ENCODE data around the gene TRMT10B. TPM values are rescaled to one million over a fixed set of nuclear protein-coding genes. Genes with fewer than 3 reads are reported as not detected.
A peak's percentile ranks its signal among the peaks of the same experiment; 100 is the strongest.

Gene TRMT10B
- total RNA-seq, 1 donor from 2014 or later, result 4.2 TPM

DNA sequence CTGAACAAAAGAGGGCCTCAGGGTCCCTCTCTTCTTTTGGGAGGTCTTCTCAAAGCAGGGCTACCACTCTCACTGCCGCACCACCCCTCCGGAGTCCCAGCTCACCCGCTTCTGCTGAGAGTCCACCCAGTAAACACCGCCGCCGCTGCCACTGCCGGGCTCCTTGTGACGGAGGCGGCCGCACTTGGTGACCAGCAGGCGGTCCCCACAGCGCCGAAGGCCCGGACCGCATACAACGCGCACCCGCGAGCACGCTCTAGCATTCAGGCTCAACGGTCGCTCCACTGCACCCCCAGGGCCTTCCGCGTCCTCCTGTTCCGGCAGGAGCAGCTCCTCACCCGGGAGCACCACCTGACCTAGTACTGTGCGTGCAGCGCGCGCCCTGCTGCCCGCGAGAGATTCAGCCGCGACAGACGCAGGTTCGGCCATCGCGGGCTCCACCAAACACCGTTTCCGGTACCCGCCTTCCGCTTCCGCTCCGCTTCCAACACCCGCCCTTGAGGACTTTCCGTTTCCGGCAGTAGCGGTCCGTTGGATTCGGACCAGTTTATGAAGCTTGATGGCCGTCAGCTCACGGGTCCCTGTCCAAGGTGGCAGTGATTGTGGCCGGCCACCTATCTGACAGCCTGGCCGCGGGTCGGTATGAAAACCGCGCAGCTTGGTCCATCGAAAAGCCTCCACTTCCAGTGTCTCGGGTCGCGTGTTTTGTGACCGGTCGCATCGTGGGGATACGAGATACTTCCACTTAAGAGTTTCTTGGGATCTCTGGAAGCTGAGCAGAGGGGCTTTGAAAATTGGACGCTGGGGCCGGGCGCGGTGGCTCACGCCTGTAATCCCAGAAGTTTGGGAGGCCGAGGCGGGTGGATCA is 31.2 kb downstream of the TRMT10B start, which contains the start of gene EXOSC3:
Gene EXOSC3 (minus strand): TSS at position 449 of the 868 bp plus-strand sequence. CDS start 20 bp downstream, at position 429.
- peak within 1 kb of the TSS; percentile 98 for H3K4me3 Mint-ChIP-seq (ENCODE audit: unreplicated experiment)
- H3K4me2 ChIP-seq (ENCODE audit: low read length), result peak within 1 kb of the TSS; percentile 92
- no peaks in the 10 kb centered on the region for H3K9me3 Mint-ChIP-seq (ENCODE audit: unreplicated experiment)
- H3K27ac ChIP-seq (ENCODE audit: low read depth, low read length), result peak within 1 kb of the TSS; percentile 75
- no peaks in the 10 kb centered on the region for H3K27me3 ChIP-seq (ENCODE audit: insufficient read depth, low read length)
- FAIRE-seq (peak; percentile 13), DNase-seq (ENCODE audit: low read depth) (peak; percentile 84)
- TF ChIP-seq, protein P1, sequence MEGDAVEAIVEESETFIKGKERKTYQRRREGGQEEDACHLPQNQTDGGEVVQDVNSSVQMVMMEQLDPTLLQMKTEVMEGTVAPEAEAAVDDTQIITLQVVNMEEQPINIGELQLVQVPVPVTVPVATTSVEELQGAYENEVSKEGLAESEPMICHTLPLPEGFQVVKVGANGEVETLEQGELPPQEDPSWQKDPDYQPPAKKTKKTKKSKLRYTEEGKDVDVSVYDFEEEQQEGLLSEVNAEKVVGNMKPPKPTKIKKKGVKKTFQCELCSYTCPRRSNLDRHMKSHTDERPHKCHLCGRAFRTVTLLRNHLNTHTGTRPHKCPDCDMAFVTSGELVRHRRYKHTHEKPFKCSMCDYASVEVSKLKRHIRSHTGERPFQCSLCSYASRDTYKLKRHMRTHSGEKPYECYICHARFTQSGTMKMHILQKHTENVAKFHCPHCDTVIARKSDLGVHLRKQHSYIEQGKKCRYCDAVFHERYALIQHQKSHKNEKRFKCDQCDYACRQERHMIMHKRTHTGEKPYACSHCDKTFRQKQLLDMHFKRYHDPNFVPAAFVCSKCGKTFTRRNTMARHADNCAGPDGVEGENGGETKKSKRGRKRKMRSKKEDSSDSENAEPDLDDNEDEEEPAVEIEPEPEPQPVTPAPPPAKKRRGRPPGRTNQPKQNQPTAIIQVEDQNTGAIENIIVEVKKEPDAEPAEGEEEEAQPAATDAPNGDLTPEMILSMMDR (IDR thresholded peaks at IDR 0.05; ENCODE audit: insufficient read depth, low read depth, low read length), result no peak
- no peak for TF ChIP-seq EZH2 (IDR thresholded peaks at IDR 0.05; ENCODE audit: insufficient read depth, low read length)
- H3K4me1 ChIP-seq (ENCODE audit: insufficient read depth, low read length), result peaks cover 7% of the 10 kb centered on the region
- H3K36me3 ChIP-seq (ENCODE audit: insufficient read depth, low read length), result peaks cover 30% of the 10 kb centered on the region
- H3K27ac Mint-ChIP-seq (ENCODE audit: unreplicated experiment), result peak within 1 kb of the TSS; percentile 91
- peaks cover 40% of the 10 kb centered on the region for H3K79me2 ChIP-seq (ENCODE audit: insufficient read depth, low read length)
- peak within 1 kb of the TSS; percentile 99 for H2AFZ ChIP-seq (ENCODE audit: low read depth, low read length)
- peak within 1 kb of the TSS; percentile 89 for H3K9ac ChIP-seq (ENCODE audit: low read length)
- no peaks in the 10 kb centered on the region for H3K9me3 ChIP-seq (ENCODE audit: insufficient read depth, low read depth, low read length)
- peaks cover 1% of the 10 kb centered on the region for H3K27me3 Mint-ChIP-seq (ENCODE audit: low read depth, unreplicated experiment)
- H3K4me1 Mint-ChIP-seq (ENCODE audit: low read depth, unreplicated experiment), result peaks cover 10% of the 10 kb centered on the region
- H3K36me3 Mint-ChIP-seq (ENCODE audit: low read depth, unreplicated experiment), result peaks cover 7% of the 10 kb centered on the region
- H3K4me3 ChIP-seq (ENCODE audit: insufficient read depth, low read depth, low read length), result peak within 1 kb of the TSS; percentile 96
- peaks cover 34% of the 10 kb centered on the region for H4K20me1 ChIP-seq (ENCODE audit: insufficient read depth, low read length)

DNA sequence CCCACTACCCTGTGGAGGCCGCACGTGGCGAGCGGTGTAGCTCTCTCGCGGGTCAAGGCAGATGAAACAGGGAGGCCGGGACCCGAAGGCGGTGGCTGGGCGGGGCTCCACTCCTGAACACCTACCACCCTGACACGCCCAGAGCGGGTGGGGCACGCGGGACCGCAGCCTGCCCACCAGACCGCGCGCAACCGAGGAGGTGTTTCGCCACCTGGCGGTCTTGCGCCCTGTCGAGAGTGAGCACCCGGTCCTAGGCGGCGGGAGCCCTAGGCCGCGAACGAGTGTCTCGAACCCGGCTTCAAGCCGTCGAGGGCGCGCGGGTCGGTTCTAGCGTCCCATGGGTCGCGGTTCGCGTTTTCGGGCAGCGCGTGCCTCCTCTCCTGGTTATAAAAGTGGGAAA is 33.5 kb downstream of the TRMT10B start:
- Histone ChIP-seq H3K4me1 (ENCODE audit: insufficient read depth, low read length) (peaks cover 7% of the 10 kb centered on the region), H3K9ac (ENCODE audit: low read length) (no peak overlapping the region), H3K36me3 (ENCODE audit: insufficient read depth, low read length) (peaks cover 10% of the 10 kb centered on the region), H3K4me3 (ENCODE audit: insufficient read depth, low read depth, low read length) (no peak overlapping the region), H4K20me1 (ENCODE audit: insufficient read depth, low read length) (peaks cover 20% of the 10 kb centered on the region), H3K4me2 (ENCODE audit: low read length) (no peak overlapping the region), H3K27me3 (ENCODE audit: insufficient read depth, low read length) (no peaks in the 10 kb centered on the region), H3K9me3 (ENCODE audit: insufficient read depth, low read depth, low read length) (no peaks in the 10 kb centered on the region), H2AFZ (ENCODE audit: low read depth, low read length) (no peak overlapping the region), H3K27ac (ENCODE audit: low read depth, low read length) (no peak overlapping the region), H3K79me2 (ENCODE audit: insufficient read depth, low read length) (peaks cover 31% of the 10 kb centered on the region)
- TF ChIP-seq, protein P1 (IDR thresholded peaks at IDR 0.05; ENCODE audit: insufficient read depth, low read depth, low read length), result no peak
- no peak for TF ChIP-seq EZH2 (IDR thresholded peaks at IDR 0.05; ENCODE audit: insufficient read depth, low read length)
- Mint-ChIP-seq H3K36me3 (ENCODE audit: low read depth, unreplicated experiment) (peaks cover 3% of the 10 kb centered on the region), H3K4me3 (ENCODE audit: unreplicated experiment) (no peak overlapping the region), H3K27me3 (ENCODE audit: low read depth, unreplicated experiment) (peaks cover 3% of the 10 kb centered on the region), H3K9me3 (ENCODE audit: unreplicated experiment) (no peaks in the 10 kb centered on the region), H3K4me1 (ENCODE audit: low read depth, unreplicated experiment) (peaks cover 10% of the 10 kb centered on the region), H3K27ac (ENCODE audit: unreplicated experiment) (no peak overlapping the region)
- FAIRE-seq, result no peak
- no peak for DNase-seq (ENCODE audit: low read depth)

DNA sequence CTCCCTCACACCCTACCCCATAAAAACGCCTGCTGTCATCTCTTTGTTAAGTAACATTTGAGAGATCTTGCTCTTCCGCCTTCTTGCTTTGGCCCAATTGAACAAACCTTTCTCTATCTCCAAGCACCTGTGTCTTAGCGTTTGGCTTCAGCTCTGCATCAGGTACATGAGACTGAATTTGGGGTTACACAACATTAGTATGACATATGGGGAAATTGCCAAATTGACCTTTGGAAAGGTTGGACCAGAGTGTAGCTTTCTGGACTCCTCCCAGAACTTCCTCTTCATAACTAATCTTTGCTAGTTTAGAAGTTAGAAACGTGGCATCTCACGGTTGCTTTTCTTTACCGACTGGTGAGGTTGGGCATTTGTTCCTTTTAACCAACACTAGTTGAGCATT is 34.7 kb downstream of the TRMT10B start:
- Histone ChIP-seq H3K4me3 (ENCODE audit: insufficient read depth, low read depth, low read length) (no peak overlapping the region), H4K20me1 (ENCODE audit: insufficient read depth, low read length) (peaks cover 8% of the 10 kb centered on the region), H3K9ac (ENCODE audit: low read length) (no peak overlapping the region), H3K27ac (ENCODE audit: low read depth, low read length) (no peak overlapping the region), H3K27me3 (ENCODE audit: insufficient read depth, low read length) (no peaks in the 10 kb centered on the region), H3K36me3 (ENCODE audit: insufficient read depth, low read length) (peaks cover under 1% of the 10 kb centered on the region), H3K4me2 (ENCODE audit: low read length) (no peak overlapping the region), H2AFZ (ENCODE audit: low read depth, low read length) (no peak overlapping the region), H3K9me3 (ENCODE audit: insufficient read depth, low read depth, low read length) (no peaks in the 10 kb centered on the region), H3K4me1 (ENCODE audit: insufficient read depth, low read length) (peaks cover 7% of the 10 kb centered on the region), H3K79me2 (ENCODE audit: insufficient read depth, low read length) (peaks cover 18% of the 10 kb centered on the region)
- no peaks in the 10 kb centered on the region for H3K9me3 Mint-ChIP-seq (ENCODE audit: unreplicated experiment)
- H3K4me3 Mint-ChIP-seq (ENCODE audit: unreplicated experiment), result no peak overlapping the region
- no peaks in the 10 kb centered on the region for H3K36me3 Mint-ChIP-seq (ENCODE audit: low read depth, unreplicated experiment)
- H3K4me1 Mint-ChIP-seq (ENCODE audit: low read depth, unreplicated experiment), result peaks cover 3% of the 10 kb centered on the region
- DNase-seq (ENCODE audit: low read depth) (no peak), FAIRE-seq (no peak)
- no peak overlapping the region for H3K27ac Mint-ChIP-seq (ENCODE audit: unreplicated experiment)
- TF ChIP-seq EZH2 (IDR thresholded peaks at IDR 0.05; ENCODE audit: insufficient read depth, low read length), result no peak
- TF ChIP-seq, protein P1 (IDR thresholded peaks at IDR 0.05; ENCODE audit: insufficient read depth, low read depth, low read length), result no peak
- H3K27me3 Mint-ChIP-seq (ENCODE audit: low read depth, unreplicated experiment), result peaks cover 3% of the 10 kb centered on the region
